ENCODE data around the gene RMDN2.

GRCh38 chr2:37876227-37876626 lies 48.9 kb upstream of the RMDN2 start:
- no peak for TF ChIP-seq CTCF (IDR thresholded peaks at IDR 0.05)
- TF ChIP-seq POLR2A (IDR thresholded peaks at IDR 0.05): no peak

Measured in uterus (tissue), 2 donors.